Hematopoietic multipotent progenitor cell treated with erythropoietin and hydrocortisone succinate and interleukin-3 and kit ligand, for 15 days (in vitro differentiated cells): ENCODE results near the gene SPATA18.
"Not testable (repeated sequence)": the region's sequence is repeated elsewhere in the genome, so short reads cannot be mapped to it uniquely, and the experiment has no call there.

Experiments used
- DNase-seq: peaks from one replicate; pipeline ENCODE4 v3.0.0-alpha.2; 2015; ENCODE audit warnings: low spot score

Gene SPATA18

GRCh38 chr4:52106191-52106590, 55.1 kb downstream of the SPATA18 start:
- DNase-seq, result no peak

- no peak for DNase-seq
Observed at GRCh38 chr4:52106660-52107059, 55.6 kb downstream of the SPATA18 start.

DNA sequence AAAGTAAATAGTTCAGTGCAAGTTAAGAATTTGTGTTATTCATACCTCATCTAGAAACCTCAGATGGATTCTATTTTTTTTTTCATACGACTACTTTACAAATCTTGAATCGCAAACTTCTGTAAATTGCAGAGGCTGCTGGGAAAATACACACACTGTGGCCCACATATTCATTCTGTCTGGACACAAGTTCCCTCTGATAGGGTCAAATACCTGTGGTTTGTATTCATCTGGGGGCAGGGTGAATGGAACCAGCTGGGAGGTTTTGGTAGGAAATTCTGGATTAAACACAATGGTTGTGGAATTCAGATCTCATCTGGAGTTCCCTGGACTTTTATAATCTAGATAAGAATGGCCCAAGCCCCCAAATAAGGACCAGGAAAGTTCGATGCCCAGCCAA, 56.2 kb downstream of the SPATA18 start:
- DNase-seq, result no peak

GRCh38 chr4:52107745-52108144, 56.6 kb downstream of the SPATA18 start:
- no peak for DNase-seq

DNA sequence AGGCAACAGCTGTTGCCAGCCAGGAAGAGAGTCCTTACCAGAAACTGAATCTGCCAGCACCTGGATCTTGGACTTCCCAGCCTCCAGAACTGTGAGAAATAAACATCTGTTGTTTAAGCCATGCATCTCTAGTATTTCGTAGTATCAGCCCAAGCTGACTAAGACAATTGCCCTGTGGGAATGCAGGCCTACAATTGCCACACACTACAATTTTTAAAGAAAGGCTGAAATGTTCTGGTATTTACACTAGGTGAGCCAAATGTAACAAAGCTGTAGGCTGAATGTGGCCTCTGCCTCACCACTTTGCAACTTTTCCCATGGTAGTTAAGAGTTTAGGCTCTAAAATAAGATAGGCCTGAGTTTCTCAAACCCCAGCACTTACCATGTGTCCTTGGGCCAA, 59.1 kb downstream of the SPATA18 start:
- DNase-seq, result no peak

GRCh38 chr4:52111995-52112394, 60.9 kb downstream of the SPATA18 start:
- DNase-seq, result no peak

DNA sequence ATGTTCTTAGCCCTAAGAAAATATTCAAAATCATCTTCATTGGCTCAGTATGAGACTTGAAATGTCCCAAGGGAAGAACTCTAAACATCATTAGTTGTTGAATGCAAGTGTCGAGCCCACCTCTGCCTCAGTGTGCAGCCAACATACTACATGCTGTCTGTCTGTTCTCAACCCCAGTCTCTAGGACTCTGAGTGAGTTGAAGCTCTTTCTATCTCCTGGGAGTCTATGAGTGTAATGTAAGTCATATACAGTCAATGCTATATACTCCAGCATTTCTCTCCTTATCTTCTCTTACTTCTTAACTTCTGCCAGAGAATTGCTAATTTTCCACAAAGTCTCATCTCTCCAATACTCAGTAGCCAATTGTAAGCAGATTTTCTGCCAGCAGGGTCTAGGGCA, 61.3 kb downstream of the SPATA18 start:
- no peak for DNase-seq

- DNase-seq, result no peak
Observed at GRCh38 chr4:52116641-52117040, 65.5 kb downstream of the SPATA18 start.

DNA sequence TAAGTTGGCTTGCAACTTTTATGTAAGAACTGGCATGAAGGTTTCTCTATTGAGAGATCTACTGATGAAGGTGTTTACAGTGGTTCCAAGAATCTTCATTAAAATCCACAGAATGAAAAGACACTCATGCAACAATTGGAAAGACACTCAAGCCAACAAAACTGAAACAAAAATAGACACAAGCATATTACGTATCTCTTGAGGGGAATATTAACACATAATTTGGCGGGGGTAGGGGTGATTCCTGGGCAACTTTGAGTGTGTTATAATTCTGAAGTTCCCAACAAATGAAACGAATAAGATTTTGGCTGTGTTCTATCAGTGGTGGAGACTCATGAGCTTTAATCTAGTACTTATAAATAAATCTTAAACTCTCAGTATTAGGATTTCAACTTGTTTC, 75.1 kb downstream of the SPATA18 start:
- DNase-seq, result no peak

DNA sequence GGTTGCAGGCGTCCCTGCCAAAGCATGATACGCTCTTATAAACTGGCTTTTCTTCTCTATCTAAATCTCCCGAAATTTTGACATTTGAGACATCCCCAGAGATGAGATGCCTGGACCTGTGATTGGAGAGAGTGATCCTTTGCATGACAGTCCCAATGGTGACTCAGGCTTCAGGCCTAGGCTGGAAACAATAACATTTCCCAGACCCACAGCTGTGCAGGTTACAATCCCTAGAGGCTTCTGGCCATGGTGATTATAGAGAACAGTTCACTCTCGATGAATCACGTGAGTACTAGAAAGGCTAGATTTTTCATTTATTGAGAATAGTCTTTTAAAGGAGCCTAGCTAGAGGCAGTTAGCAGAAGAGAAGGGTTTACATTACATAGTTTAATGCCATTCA, 75.9 kb downstream of the SPATA18 start:
- no peak for DNase-seq

DNA sequence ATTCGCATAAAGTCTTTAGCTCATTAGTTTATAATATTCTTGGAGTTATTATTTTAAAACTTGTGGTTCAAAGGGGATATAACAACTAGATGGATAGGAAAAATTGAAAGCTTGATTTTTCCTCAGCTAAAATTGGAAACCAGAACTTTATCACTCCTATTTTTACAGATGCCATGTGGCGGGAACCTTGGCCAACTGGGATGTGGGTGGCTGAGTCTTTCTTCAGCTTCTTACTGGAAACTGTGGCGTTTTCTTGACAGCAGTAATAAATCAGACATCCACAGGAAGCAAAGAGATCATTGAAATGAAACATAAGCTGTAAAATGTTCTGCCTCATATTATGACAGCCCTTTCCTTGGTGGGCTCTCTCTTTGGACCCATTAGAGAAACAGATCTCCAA, 84.1 kb downstream of the SPATA18 start:
- no peak for DNase-seq

DNA sequence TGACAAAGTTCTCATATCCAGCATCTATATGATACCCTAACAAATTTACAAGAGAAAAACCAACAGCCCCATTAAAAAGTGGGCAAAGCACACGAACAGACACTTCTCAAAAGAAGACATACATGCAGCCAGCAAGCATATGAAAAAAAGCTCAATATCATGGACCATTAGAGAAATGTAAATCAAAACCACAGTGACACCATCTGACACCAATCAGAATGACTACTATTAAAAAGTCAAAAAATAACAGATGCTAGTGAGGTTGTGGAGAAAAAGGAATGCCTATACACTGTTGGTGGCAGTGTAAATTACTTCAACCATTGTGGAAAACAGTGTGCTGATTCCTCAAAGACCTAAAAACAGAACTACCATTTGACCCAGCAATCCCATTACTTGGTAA, 86.0 kb downstream of the SPATA18 start:
- DNase-seq, result not testable (repeated sequence)

DNA sequence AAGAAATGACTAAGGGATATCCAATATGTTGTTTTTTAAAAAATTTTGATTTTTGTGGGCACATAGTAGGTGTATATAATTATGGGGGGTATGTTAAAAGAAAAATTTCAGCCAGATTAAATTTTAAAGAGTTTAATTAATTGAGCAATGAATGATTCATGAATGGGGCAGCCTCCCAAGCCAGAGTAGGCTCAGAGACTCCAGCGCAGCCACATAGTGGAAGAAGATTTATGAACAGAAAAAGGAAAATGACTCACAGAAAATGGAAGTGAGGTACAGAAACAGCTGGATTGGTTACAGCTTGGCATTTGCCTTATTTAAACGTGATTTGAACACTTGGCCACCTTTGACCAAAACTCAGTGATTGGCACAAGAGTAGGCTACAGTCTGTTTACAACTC, 91.7 kb downstream of the SPATA18 start:
- DNase-seq, result no peak

GRCh38 chr4:52143815-52144214, 92.7 kb downstream of the SPATA18 start:
- no peak for DNase-seq

GRCh38 chr4:52144372-52144771, 93.3 kb downstream of the SPATA18 start:
- no peak for DNase-seq
